Measurements from ENCODE around the gene OXLD1.

- no peak for TF ChIP-seq CTCF (IDR thresholded peaks at IDR 0.05)
- TF ChIP-seq POLR2A (IDR thresholded peaks at IDR 0.05), result no peak
These were observed 6.0 kb downstream of the OXLD1 start for GRCh38 chr17:81660441-81660840.

Data from uterus (tissue), 2 donors.